ENCODE data around the gene ZNF280C. TPM values are rescaled to one million over a fixed set of nuclear protein-coding genes. Genes with fewer than 3 reads are reported as not detected.

Gene ZNF280C
- total RNA-seq, 4 donors from 2014 or later = 3.1 to 5.5 (median 4.2) TPM

- TF ChIP-seq, protein P1, sequence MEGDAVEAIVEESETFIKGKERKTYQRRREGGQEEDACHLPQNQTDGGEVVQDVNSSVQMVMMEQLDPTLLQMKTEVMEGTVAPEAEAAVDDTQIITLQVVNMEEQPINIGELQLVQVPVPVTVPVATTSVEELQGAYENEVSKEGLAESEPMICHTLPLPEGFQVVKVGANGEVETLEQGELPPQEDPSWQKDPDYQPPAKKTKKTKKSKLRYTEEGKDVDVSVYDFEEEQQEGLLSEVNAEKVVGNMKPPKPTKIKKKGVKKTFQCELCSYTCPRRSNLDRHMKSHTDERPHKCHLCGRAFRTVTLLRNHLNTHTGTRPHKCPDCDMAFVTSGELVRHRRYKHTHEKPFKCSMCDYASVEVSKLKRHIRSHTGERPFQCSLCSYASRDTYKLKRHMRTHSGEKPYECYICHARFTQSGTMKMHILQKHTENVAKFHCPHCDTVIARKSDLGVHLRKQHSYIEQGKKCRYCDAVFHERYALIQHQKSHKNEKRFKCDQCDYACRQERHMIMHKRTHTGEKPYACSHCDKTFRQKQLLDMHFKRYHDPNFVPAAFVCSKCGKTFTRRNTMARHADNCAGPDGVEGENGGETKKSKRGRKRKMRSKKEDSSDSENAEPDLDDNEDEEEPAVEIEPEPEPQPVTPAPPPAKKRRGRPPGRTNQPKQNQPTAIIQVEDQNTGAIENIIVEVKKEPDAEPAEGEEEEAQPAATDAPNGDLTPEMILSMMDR (IDR thresholded peaks at IDR 0.05; ENCODE audit: low read depth) = no peak
These were observed 697 bp downstream of the ZNF280C start for GRCh38 chrX:130267956-130268448.

- TF ChIP-seq, protein P1 (IDR thresholded peaks at IDR 0.05; ENCODE audit: low read depth) = no peak
These were observed 4.1 kb downstream of the ZNF280C start for GRCh38 chrX:130264573-130264972.

- TF ChIP-seq, protein P1 (IDR thresholded peaks at IDR 0.05; ENCODE audit: low read depth) = no peak
These were observed 5.7 kb downstream of the ZNF280C start for GRCh38 chrX:130263016-130263415.

DNA sequence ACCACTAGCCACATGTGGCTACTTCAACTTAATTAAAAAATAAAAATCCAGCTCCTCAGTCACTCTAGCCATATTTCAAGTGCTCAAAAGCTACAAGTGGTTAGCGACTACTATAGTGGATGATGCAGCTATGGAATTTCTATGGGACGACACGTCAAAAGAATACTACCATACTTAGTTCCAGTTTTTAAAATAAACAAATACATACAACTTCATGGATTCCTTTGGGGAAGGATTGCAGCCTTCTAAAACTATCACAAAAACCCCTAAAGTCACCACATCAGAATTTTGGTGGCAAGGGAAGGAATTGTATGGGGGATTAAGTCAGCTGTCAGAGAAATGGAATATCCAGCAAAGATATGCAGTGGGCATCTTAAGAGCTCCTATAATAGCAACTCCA, 6.5 kb downstream of the ZNF280C start:
- TF ChIP-seq, protein P1 (IDR thresholded peaks at IDR 0.05; ENCODE audit: low read depth) = no peak

DNA sequence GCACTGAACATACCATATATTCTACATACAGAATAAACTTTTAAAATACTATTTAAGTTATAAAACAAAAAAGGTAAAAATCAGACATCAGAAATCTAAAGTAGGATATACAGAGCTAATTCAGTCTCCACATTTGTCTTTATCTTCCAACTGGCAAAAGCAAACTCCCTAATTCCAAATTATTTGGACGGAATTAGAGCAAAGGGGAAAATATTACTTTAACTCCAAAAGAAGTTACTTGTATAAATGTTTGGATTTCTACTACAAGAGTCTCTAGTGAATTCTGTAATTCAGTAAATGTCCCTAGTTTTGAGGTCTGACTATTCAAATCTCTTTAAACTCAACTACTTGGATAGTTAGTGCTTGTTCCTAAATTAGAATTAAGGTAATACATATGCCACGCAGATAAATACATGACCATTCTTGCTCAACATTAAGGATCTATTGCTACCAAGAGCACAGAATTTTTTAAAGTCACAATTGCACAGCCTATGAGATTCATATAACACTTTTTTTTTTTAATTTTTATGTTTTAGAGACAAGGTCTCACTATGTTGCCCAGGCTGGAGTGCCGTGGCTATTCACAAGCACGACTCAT, 7.3 kb downstream of the ZNF280C start:
- TF ChIP-seq, protein P1 (IDR thresholded peaks at IDR 0.05; ENCODE audit: low read depth) = no peak

- TF ChIP-seq, protein P1 (IDR thresholded peaks at IDR 0.05; ENCODE audit: low read depth) = no peak
These were observed 8.4 kb downstream of the ZNF280C start for GRCh38 chrX:130260316-130260715.

DNA sequence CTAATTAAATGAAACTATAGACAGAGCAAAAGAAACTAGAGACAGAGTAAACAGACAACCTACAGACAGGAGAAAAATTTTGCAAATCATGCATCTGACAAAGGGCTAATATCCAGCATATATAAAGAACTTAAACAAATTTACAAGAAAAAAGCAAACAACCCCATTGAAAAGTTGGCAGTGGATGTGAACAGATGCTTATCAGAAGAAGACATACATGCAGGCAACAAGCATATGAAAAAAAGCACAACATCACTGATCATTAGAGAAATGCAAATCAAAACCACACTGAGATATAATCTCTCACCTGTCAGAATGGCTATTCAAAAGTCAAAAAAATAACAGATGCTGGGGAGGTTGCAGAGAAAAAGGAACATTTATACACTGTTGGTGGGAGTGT, 14.8 kb downstream of the ZNF280C start:
- TF ChIP-seq, protein P1 (IDR thresholded peaks at IDR 0.05; ENCODE audit: low read depth) = no peak
